Upper lobe of left lung (tissue), 6 donors: ENCODE measurements around the gene AEBP1. TPM values are rescaled to one million over a fixed set of nuclear protein-coding genes. Genes with fewer than 3 reads are reported as not detected.

Experiments
- ATAC-seq, 2 donors: fragments of 200-7000 bp; cut with Tn5 transposase; one replicate each; pipeline ENCODE4 v1.9.1; 2022; ENCODE audit warnings: mild to moderate bottlenecking in 2 of 2, moderate library complexity in 2 of 2; ENCODE audit not compliant: low FRiP score in 2 of 2
- DNase-seq, 2 donors: peaks; one replicate each; pipeline ENCODE4 v3.0.0-alpha.2; 2019 to 2020
- H3K27ac ChIP-seq, 4 donors: fragments of 200-600 bp; sonication (generic); one replicate each; pipeline ENCODE4 v1.5.1; 2016 to 2019
- H3K27me3 ChIP-seq, 4 donors: fragments of 200-600 bp; sonication (generic); one replicate each; pipeline ENCODE4 v1.5.1; 2017 to 2019
- H3K36me3 ChIP-seq, 4 donors: fragments of 200-600 bp; sonication (generic); one replicate each; pipeline ENCODE4 v1.5.1; 2016 to 2019
- H3K4me1 ChIP-seq, 4 donors: fragments of 200-600 bp; sonication (generic); one replicate each; pipeline ENCODE4 v1.5.1; 2018 to 2019
- H3K4me3 ChIP-seq, 4 donors: fragments of 200-600 bp; sonication (generic); one replicate each; pipeline ENCODE4 v1.5.1; 2017 to 2019; ENCODE audit warnings: mild to moderate bottlenecking in 2 of 4, moderate library complexity in 1 of 4
- H3K9me3 ChIP-seq, 4 donors: fragments of 200-600 bp; sonication (generic); one replicate each; pipeline ENCODE4 v1.5.1; 2018 to 2019
- EP300 ChIP-seq, 4 donors: sonication (generic); formaldehyde crosslinking; IDR thresholded peaks; one replicate each; pipeline ENCODE4 v1.5.1; 2017; ENCODE audit warnings: antibody characterized with exemption in 4 of 4, control low read depth in 2 of 4
- POLR2A ChIP-seq, 4 donors: fragments of 450-650 bp; IDR thresholded peaks; one replicate each; pipeline ENCODE4 v1.5.1; 2016 to 2017; ENCODE audit warnings: antibody characterized with exemption in 4 of 4, mild to moderate bottlenecking in 2 of 4
- POLR2AphosphoS5 ChIP-seq, 2 donors: sonication (generic); formaldehyde crosslinking; IDR thresholded peaks; one replicate each; pipeline ENCODE4 v1.5.1; 2017; ENCODE audit warnings: antibody characterized with exemption in 2 of 2
- WGBS, 2 donors: methylation state at CpG; one replicate each; pipeline ENCODE4 v1.1.5; 2017 to 2018; 5-methylcytosine and 5-hydroxymethylcytosine counted together
- total RNA-seq, 6 donors: library from RNA; depleted of rRNA in 4 of 6; stranded (reverse); fragments of >200 nt in 4 of 6; gene quantifications; one replicate each; pipeline versions ENCODE4 v1.1.0 to v1.2.1, GENCODE V29; 2016 to 2021
- TF ChIP-seq, protein P1 (sequence below), 6 experiments: fragments of 450-650 bp in 4 of 6; fragments of 200-600 bp in 2 of 6; sonication (generic) in 2 of 6; IDR thresholded peaks; one replicate each; pipeline ENCODE4 v1.5.1; 2016 to 2019; ENCODE audit warnings: antibody characterized with exemption in 6 of 6
- donor health status: DM: no; HTN: no; CAD: no; lungs with moderate emphysema.
- donor health status: DM: no; HTN: yes; CAD: no; lungs with severe emphysema.

The AEBP1 gene
- total RNA-seq, 6 donors from 2014 or later = 34.1 to 241 (median 92.7) TPM

DNA sequence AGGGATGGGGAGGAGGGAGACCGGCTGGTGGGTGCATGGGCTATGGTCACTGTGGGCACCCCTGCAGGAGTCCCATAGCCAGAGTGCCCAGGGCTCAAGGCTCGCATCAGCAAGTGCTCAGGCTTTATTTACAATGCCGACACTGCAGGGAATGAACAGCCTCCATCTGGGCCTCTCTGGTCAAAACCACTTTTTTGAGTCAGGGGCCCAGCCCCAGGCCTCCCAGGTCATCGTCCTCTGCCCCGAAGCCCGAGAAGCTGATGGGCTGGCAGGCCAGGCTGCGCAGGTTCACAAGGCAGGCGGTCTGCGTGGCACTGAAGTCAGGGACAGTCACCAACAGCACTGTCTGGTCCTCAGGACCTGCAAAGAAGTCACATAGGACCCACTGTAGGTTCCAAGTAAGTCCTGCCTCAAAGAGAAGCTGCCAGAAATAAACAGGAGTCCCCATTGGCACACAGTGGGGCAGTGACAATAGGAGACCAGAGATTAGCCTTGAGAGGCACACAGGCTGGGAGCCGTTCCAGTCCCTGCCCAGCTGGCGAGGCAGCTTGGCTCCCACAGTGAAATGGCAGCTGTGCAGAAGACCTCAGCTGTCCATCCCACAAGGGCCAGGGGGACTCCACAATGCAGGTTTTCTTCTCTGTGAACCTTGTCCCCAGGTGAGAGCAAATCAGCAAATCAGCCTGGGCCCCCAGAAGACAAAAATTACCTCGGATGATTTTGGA is 10.6 kb downstream of the AEBP1 start:
- Histone ChIP-seq H3K27me3 (no peaks in the 10 kb centered on the region), H3K4me3 (no peak overlapping the region), H3K9me3 (no peaks in the 10 kb centered on the region), H3K27ac (no peak overlapping the region), H3K36me3 (peaks cover 0 to 80% (median 47%) of the 10 kb centered on the region in 4 donors), H3K4me1 (no peaks in the 10 kb centered on the region)
- 88 to 89% methylated on average over 9 to 12 of the region's 12 CpGs for WGBS, 2 donors
- DNase-seq (no peak), ATAC-seq (no peak)
- TF ChIP-seq POLR2AphosphoS5 (IDR thresholded peaks at IDR 0.05) = no peak
- TF ChIP-seq POLR2A (IDR thresholded peaks at IDR 0.05) = no peak

DNA sequence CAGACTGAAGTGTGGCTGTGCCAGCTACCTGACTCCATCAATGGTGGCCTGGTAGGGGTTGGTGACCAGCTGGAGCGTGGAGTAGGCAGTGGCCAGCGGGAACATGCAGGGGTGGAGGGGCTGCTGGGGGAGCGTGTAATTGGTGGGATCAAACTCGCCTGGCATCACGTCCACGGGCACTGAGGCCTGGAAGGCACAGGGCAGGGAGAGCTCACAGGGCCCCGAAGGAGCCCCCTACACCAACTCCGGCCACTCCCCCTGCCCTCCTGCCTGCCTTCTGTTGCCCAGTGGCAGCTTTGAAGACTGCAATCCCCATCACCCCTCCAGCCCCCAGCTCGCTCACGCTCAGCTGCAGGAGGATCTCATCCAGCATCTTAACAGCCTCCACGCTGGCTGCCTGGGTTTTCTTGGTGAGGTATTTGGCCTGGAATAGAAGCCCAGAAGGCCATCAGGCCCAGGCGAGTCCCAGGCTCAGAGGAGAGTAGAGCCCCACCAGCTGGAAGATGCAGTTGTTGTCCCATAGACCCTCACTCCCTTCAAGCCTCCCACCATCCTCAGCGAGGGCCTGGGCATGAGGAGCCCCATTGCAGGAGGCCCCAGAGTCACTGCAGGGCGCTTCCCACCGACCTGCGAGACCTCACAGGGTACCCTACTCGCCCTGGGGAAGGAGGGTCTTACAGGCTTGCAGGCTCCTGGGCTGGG is 12.1 kb downstream of the AEBP1 start:
- Histone ChIP-seq H3K27ac (no peak overlapping the region), H3K4me3 (no peak overlapping the region), H3K9me3 (no peaks in the 10 kb centered on the region), H3K36me3 (peaks cover 0 to 75% (median 43%) of the 10 kb centered on the region in 4 donors), H3K4me1 (no peaks in the 10 kb centered on the region), H3K27me3 (no peaks in the 10 kb centered on the region)
- DNase-seq (no peak), ATAC-seq (no peak)
- TF ChIP-seq POLR2A (IDR thresholded peaks at IDR 0.05) (no peak), POLR2AphosphoS5 (IDR thresholded peaks at IDR 0.05) (no peak), EP300 (IDR thresholded peaks at IDR 0.05) (no peak)
- TF ChIP-seq, protein P1, sequence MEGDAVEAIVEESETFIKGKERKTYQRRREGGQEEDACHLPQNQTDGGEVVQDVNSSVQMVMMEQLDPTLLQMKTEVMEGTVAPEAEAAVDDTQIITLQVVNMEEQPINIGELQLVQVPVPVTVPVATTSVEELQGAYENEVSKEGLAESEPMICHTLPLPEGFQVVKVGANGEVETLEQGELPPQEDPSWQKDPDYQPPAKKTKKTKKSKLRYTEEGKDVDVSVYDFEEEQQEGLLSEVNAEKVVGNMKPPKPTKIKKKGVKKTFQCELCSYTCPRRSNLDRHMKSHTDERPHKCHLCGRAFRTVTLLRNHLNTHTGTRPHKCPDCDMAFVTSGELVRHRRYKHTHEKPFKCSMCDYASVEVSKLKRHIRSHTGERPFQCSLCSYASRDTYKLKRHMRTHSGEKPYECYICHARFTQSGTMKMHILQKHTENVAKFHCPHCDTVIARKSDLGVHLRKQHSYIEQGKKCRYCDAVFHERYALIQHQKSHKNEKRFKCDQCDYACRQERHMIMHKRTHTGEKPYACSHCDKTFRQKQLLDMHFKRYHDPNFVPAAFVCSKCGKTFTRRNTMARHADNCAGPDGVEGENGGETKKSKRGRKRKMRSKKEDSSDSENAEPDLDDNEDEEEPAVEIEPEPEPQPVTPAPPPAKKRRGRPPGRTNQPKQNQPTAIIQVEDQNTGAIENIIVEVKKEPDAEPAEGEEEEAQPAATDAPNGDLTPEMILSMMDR (IDR thresholded peaks at IDR 0.05) = no peak
- WGBS, 2 donors = 93 to 100% methylated on average over 1 to 15 of the region's 17 CpGs

DNA sequence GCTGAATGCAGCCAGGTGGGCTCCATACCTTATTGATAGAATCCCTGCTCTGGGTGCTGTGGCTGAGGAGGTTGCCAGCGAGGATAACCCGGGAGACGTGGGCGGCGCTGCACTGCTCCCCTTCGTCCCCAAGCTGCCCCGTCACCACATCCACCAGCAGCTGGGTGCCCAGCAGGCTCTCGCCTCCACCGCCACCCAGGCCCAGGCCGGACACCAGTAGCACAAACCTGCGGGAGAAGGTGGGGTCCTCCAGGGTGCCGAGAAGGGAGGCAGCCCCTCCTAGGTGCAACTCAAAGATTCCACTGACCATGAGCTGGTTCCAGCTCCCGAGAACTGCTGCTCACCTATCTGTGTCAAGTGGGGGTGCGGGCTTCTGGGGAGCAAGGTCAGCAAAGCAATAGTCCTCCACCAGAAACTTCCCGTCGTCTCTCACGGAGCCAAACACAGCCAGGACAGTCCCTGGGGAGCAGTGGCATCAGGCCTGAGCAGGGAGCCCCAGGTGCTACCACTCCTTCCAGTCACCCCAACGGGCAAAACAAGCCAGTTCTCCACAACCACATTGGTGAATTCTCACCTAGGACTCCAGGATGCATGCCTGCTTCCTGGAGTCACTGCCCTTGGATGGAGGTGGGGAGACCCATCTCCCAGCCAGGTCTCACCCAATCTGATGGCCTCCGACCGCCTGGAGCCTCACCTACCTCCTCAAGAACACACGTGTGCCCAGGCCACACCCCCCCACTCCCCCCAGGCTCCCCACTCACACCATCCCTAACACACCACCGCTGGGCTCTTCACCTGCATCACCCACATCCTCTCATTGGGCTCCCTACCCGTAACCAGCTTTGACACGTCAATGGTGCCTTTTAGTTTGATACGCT is 12.9 kb downstream of the AEBP1 start:
- WGBS, 2 donors = 81 to 91% methylated on average over 7 to 25 of the region's 25 CpGs
- ATAC-seq = no peak
- H3K36me3 ChIP-seq = peaks cover 0 to 76% (median 40%) of the 10 kb centered on the region in 4 donors

DNA sequence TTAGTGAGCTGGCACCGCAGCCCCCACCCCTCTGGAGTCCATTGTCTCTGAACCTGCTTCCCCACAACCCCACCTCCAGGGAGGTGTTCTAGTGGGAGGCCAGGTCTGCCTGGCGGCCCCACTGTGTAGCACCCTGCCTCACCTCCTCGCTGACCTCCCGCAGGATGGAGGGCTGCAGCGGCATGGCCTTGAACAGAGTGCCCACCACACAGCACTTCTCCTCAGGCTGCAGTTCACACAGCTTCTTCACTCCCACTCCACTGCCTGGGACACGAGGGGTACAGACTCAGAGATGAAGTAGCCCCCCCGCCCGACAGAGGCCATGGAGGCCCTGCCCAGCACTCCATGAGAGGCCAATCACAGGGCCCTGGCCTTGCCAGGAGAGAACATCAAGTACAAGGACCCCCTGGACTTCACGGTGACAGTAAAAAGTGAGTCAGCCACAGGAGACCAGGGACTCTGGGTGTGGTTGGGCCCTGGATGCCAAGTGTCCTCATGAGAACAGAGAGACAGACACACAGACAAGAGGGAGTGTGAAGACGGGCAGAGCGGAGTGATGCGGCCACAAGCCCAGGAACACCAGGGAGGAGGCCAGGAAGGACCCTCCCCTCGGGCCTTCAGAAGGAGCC is 13.8 kb downstream of the AEBP1 start:
- Histone ChIP-seq H3K4me3 (no peak overlapping the region), H3K36me3 (peaks cover 0 to 68% (median 35%) of the 10 kb centered on the region in 4 donors), H3K4me1 (peaks cover 5 to 12% (median 10%) of the 10 kb centered on the region in 4 donors), H3K9me3 (no peaks in the 10 kb centered on the region), H3K27ac (no peak overlapping the region), H3K27me3 (no peaks in the 10 kb centered on the region)
- 93 to 95% methylated on average over 10 to 13 of the region's 13 CpGs for WGBS, 2 donors
- ATAC-seq (no peak), DNase-seq (peak in 1 of 2 donors; percentile 24)
- no peak for TF ChIP-seq EP300 (IDR thresholded peaks at IDR 0.05)
- TF ChIP-seq, protein P1 (IDR thresholded peaks at IDR 0.05) = no peak
- TF ChIP-seq POLR2AphosphoS5 (IDR thresholded peaks at IDR 0.05) = no peak
- no peak for TF ChIP-seq POLR2A (IDR thresholded peaks at IDR 0.05)

More for the DNA sequence above, 12.9 kb downstream of the AEBP1 start:
- Histone ChIP-seq H3K4me1 (peaks cover 0 to 3% (median 2%) of the 10 kb centered on the region in 4 donors), H3K9me3 (no peaks in the 10 kb centered on the region), H3K27me3 (no peaks in the 10 kb centered on the region), H3K27ac (no peak overlapping the region), H3K4me3 (no peak overlapping the region)
- peak in 1 of 2 donors; percentile 69 for DNase-seq
- TF ChIP-seq, protein P1 (IDR thresholded peaks at IDR 0.05) = no peak
- TF ChIP-seq POLR2AphosphoS5 (IDR thresholded peaks at IDR 0.05) = no peak
- no peak for TF ChIP-seq POLR2A (IDR thresholded peaks at IDR 0.05)
- no peak for TF ChIP-seq EP300 (IDR thresholded peaks at IDR 0.05)
